GM18505 (cell line): ENCODE results near the gene MRFAP1.

Experiments used
- ATAC-seq: cut with Tn5 transposase; IDR thresholded peaks from one replicate; pipeline ENCODE4 v1.9.1; 2021; ENCODE audit not compliant: unreplicated experiment
- POLR2A ChIP-seq: IDR thresholded peaks from 4 replicates; pipeline ENCODE4 v1.6.1; 2011; ENCODE audit warnings: borderline replicate concordance; ENCODE audit not compliant: insufficient read depth, insufficient read length; ENCODE audit errors: extremely low read depth

Gene MRFAP1

GRCh38 chr4:6674500-6675149, 34.1 kb downstream of the MRFAP1 start:
- no peak for TF ChIP-seq POLR2A
- ATAC-seq: peak; percentile 44

DNA sequence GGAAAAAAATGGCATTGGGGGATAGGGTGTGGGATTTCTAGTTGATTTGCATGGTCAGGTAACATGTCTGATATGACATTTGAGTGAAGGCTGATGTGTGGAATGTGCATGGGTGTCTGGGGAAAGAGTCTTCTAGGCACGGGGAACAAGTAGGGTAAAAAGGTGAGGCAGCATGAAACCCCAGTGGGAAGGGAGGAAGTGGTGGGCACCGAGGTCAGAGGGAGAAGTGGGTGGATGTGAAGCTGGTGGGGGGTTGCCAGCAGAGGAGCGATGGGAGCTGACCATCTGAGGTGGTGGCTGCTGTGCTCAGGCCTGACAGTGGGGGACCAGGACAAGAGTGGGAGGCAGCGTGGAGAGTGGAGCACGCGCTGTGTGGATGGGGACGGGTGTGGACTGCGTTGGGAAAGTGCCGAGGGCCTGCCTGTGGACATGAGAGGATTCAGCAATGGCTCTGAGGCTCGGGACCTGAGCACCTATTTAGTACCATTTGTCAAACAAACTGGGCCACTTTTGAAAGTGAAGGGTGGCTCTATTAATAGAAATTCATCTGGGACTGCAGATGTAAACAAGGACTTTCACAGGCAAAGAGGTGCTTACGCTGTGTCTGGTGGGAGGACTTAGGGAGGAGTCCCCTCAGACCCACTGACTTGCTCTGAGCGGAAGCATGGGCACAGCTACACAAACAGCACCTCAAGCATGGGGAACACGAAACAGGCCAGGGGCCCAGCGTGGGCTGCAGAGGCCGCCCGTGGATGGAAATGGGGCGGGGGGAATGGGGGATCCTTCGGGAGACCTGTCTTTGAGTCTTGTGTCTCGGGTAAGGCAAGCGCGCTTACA, 36.5 kb downstream of the MRFAP1 start:
- no peak for ATAC-seq
- no peak for TF ChIP-seq POLR2A

DNA sequence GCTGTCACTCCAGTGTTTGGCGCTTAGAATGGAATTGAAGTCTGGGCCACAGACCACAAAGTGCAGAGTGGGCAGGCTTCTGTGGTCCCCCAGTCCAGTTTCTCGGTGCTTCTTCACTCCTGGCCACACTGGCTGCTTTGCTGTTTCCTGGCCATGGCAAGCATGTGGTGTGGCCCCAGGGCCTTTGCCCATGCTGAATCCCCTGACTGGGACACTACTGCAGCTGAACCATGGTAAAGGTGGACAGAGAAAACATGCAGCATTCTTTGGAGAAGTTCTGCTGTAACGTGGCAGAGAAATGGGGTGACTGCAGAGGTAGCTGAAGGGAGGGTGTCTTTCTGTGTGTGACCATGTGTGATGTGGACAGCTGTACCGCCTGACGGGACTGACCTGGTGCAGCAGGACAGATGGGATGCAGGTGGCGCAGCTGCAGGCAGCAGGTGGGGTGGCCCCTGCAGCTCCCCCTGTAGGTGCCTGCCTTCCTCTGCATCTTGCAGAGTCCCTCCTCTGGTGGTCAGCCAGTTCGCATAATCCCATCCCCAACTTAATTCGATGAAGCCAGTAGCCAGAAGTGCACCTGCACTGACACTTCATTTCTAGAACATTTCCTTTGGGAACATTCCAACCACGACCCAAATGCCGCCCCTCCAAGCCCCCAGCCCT, 40.0 kb downstream of the MRFAP1 start:
- TF ChIP-seq POLR2A: no peak
- ATAC-seq: no peak

DNA sequence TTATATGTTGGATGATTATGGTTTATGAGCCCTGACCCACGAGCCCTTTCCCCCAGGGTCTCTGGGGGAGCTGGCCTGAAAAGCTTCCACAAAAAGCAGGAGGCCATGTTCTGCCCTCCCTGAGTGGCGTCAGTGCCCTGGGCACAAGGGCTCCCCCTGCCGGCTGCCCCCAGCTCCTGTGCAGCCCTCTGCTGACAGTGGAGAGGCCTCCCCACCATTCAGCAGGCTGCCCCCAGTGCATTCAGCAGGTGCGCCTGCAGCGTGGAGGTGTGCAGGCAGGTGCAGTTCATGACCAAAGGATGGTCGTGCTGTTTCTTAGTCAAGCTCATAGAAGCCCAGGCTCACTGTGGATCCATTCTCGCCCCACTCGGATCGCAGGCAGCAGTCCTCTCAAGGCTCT, 40.7 kb downstream of the MRFAP1 start:
- ATAC-seq: no peak
- TF ChIP-seq POLR2A: no peak

DNA sequence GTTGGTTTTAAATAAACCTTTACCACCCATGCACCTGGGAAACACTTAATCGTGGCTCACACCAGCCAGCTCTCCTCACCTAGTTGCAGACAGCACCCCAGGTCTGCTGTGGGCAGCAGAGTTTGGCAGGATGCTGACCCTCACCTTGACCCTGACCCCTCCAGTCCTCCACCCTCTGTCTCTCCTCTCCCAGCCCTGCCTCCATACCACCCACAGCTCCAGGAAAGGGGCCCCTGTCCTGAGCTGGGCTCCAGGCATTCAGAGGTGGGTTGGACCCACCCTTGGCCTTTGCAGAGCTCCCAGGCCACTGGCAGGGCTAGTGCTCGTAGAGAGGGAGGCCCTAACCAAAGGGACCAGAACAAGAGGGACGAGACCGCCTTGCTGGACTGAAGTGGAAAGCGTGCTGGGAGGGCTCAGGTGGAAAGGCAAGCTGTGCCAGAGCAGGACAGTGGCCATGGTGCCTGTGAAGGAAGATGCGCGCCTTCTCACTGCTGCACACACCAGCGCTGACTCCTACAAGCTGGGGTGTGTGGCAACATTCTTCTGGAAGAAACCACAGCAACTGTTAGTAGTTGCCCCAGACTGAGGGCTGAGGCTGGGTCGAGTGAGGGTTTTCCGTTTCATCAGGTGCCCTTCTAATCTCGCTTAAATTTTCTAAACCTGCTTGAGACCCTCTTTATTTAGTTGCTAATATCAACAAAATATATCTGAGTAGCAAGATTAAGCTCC, 42.5 kb downstream of the MRFAP1 start:
- ATAC-seq: no peak
- no peak for TF ChIP-seq POLR2A

- no peak for ATAC-seq
- no peak for TF ChIP-seq POLR2A
These were observed 44.2 kb downstream of the MRFAP1 start for GRCh38 chr4:6684656-6685055.

DNA sequence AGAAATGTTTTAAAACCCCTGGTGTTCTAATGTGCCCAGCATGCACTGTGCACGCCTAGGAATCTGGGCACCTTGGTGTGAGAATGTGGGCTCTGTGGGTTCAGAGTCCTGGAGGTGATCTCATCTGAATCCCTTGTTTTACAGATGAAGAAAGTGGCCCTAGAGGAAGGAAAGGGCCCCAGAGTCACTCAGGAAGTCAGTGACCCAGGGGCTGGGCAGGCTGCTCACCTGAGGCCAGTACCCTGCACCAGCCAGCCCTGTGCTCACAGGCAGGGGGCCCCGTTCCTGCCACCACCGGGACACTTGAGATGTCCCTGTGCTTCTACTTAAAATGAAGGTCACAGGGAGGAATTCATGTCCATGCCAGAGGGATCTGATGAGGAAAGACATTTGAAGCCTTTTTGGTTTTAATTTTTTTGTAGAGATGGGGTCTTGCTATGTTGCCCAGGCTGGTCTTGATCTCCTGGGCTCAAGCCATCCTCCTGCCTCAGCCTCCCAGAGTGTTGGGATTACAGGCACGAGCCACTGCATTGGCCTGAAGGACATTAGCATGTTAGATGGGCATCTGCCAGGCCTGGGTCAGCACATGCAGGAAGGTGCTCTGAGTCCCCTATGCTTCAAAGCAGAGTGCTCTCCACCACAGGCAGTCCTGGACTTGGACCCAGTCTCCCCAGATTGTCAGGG, 45.8 kb downstream of the MRFAP1 start:
- no peak for TF ChIP-seq POLR2A
- no peak for ATAC-seq

GRCh38 chr4:6687947-6688878, 47.7 kb downstream of the MRFAP1 start:
- no peak for ATAC-seq
- TF ChIP-seq POLR2A: no peak

GRCh38 chr4:6688879-6689505, 48.5 kb downstream of the MRFAP1 start:
- no peak for TF ChIP-seq POLR2A
- peak; percentile 49 for ATAC-seq

DNA sequence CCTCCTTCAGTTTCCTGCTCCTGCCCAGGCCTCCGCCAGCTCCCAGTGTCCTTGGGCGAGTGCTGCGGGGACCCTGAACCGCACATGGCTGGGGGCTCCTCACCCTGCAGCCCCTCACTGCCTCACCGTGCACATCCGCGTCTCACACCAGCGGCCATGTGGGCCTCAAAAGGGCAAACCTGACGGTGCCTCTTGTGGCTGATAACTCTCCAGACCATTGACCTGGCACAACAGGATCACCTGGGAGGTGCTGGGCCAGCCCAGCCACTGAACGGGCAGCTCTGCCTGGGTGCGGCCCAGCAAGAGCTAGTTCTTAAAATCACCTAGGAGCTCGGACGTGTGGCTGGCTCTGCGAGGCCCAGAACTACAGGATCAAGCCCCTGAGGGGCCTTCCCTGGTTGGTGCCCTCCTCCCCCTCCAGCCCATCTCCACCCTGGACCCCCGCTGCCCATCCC, 49.0 kb downstream of the MRFAP1 start:
- no peak for ATAC-seq
- TF ChIP-seq POLR2A: no peak
